T1000 (cell line): Measurements from ENCODE around the gene DNAL1.

ENCODE experiments used
- DNase-seq: peaks from one replicate; lab custom pipeline; 2025; ENCODE audit warnings: mixed read lengths; lab: John Stamatoyannopoulos, UW

DNAL1 gene

DNA sequence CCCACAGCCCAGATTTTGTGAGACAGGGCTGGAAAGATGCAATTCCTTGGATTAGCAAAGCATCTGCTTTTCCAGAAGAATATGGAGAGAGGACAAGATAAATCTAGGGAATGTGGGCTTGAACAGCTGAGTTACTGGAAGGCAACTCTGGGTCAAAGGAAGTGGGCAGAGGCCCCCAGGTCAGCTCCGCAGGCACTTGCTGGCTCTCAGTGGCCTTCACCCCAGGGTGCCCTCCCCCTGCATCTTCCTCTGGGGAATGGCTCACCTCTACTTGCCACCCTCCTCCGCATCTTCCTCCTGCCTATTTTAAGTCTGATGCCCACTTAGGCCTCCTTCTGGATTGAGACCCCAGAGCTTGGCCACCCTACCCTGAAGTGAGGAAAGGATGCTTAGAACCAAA is 79.9 kb downstream of the DNAL1 start:
- DNase-seq = no peak

- DNase-seq = no peak
Measured at GRCh38 chr14:73725116-73726024, 80.6 kb downstream of the DNAL1 start.

DNA sequence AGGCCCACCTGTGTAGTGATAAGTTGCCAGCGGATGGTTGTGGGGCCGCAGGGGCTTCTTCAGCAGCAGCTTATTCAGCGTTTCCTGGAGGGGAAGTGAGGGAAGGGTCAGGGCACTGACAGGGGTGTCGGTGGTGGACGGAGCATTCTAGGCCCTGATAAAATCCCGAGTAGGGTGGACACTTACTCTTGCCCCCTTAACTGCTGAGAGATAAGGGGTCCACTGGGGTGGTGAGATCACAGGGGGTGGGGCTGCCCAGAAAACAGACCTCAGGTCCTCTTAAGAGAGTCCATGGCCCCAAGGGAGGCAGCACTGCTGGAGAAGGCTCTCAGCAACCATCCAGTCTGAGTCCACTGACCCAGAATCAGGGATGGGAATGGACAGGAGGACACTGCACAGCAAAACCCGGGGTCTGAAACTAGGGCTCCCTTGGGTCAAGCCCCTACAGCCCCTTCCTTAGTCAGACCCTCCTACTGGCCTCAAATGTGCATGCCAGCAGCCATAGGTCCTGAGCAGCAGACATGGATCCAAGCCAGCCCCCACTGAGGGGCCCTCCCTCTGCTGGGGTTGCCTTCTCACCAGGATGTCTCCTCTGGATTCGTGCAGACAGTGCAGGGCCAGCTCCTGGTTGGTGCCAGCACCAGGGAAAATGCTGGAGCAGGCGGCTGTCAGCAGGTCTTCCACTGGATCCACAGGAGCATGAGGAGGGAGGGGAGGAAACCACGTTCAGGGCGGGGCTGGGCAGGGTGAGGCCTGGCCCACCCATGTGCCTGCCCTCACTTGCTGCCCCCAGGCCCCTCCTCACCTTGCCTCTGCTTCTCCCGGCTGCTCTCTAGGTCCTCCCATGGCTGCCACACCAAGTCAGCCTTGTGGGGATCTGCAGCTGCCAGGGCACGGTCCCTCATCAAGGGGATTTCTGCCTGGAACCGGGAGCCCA is 81.5 kb downstream of the DNAL1 start:
- DNase-seq = no peak

DNA sequence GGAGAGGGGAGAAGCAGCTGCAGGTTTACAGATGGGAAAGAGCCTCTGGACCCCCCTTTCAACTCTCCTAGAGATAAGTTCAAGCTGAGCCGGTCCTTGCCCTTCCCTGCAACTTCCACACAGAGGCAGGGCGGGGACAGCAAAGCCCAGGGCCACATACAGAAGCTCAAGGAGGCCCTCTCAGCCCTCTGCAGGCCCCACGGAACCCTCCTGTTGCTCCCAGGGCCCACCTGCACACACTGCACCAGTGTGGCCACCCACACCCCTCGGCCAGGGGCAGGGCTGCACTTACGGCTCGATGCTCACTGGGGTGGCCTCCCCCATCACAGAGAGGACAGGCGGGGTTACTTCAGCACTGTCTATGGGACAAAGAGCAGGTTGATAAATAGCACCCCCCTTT is 82.4 kb downstream of the DNAL1 start:
- no peak for DNase-seq

DNA sequence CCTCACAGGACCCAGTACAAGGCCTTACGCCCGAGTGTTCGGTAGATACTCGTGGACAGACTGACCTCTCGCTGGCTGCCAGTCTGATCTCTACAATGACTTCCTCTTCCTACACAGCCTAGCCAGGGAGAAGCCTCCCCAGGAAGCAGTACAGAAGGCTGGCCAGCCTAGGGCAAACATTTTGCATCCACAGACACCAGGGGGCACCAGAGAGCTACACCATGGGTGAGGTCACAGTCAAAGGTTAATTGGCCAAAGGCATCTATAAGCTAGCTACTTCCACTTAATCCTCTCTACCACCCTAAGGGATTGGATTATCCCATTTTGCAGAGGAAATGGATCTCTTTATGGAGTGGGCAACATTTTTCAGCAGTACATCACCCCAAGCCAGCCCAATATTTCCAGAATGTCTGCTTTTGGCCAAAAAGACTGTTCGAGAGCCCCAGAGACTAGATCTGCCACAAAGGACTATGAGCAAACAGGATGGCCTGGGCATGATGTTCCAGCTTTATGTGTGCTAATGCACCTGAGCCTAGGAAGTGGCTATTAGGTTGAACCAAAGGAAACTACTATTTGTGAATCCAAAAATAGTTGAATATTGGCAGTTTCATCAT is 84.0 kb downstream of the DNAL1 start:
- DNase-seq = peak; percentile 55

DNA sequence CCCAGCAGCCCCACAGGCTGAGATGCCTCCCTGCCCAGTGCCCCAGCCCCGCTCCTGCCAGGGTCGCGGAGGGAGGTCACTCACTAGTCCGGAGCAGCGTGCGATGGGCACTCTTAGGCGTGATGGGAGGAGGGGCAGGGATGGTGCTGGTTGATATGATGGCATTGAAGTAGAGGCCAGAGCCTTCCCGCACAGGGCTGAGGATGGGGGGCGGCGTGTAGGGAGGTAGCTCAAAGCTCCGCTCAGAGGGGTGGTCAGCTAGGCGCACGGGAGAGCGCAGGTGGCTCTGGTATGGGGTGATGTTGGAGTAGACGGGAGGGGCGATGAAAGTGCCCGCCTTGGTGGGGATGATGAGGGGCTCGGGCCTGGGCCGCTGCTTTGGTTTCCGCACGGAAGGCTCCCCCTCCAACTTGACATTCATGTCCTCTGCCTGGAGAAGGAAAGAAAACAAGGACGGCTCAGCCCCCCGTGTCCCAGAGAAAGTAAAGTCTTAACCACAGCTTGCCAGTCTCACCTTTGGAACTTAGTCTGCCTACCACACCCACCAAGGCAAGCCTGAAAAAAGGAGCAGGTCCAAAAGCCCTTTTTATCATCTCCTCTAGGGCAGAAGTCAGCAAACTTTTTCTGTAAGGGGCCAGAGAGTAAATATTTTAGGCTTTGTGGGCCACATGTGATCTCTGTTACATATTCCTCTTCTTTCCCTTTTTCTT is 84.9 kb downstream of the DNAL1 start:
- no peak for DNase-seq

GRCh38 chr14:73731111-73731510 is 86.3 kb downstream of the DNAL1 start:
- DNase-seq = no peak

DNA sequence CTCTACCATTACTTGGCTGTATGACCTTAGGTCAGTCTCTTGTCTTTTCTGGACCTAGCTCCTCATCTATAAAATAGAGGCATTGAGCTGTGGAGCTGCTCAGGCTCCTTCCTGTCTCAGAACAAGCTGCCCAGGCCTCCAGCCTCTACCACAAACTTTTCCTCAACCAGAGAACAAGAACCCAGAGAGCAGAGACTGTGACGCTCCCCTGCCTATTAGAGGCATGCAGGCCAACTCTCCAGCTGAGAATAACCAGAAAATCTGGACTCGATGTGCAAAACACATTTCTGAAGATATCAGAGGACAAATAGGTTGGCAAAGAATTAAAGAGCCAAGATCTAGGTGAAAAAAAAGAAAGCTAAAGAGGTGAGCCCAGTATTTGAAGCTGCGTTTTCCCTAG is 87.2 kb downstream of the DNAL1 start:
- DNase-seq = no peak

GRCh38 chr14:73736842-73737241 is 92.1 kb downstream of the DNAL1 start:
- DNase-seq = no peak

DNA sequence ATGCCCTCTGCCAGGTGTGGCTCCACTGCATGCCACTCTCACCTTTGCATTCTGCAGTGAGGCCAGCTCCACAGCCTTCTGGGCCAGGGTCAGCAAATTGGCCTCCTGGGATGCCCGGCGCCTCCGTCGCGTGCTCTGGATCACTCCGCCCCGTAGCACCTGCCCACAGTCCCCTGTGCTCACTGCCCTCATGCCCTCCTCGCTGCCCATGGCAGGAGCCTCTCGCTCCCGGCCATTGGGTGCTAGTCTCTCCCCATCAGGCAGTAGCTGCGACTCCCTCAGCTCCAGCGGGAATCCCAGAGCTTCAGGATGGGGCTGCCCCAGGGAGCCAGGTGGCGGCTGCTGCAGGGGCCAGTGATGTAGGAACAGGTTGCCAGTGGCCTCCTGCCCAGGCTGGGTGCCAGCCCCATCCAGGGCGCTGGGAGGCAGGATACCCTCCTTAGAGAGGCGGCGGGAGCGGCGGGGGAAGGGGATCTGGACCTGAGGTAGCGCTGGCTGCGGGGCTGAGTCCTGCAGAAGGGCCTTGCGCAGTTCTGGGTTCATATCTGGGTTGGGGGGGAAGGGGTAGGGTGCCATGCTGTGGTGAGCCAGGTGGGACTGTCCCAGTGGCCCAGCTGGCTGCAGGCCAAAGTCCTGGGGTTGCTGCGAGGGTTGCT is 93.9 kb downstream of the DNAL1 start:
- no peak for DNase-seq

GRCh38 chr14:73739174-73739898 is 94.5 kb downstream of the DNAL1 start:
- DNase-seq = no peak

DNA sequence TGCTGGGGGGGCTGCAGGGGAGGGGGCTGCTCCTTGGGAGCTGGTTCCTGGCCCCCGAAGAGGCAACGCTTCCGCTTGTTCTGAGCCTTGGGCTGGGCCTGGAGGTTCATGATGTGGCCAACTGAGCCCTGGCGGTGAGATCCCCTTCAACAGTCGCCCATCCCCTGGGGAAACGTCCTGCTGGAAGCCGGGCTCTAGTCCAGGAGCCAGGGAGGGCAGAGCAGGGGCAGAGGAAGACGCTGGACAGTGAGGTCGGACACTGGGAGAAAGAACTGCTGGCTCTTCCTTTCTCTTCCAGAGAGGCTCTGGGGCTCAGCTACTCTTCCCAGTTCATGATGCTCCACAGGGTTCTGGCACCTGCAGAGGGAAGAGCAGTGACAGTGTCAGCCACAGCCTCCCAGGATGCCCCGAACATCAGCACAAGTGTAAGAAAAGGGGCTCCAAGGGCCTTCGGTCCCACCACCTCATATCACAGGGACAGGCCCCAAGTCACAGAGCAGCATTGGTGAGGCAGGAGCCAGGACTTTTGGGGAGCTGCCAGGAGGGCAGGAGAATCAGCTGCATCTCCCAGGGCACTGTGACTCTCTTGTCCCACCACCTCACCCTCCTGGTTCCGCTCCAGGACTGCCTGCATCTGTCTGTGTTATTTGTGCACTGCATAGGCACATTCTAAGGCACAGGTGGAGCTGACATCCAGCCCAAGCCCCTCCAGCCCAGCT is 95.3 kb downstream of the DNAL1 start:
- DNase-seq = no peak

GRCh38 chr14:73740618-73741326 is 96.0 kb downstream of the DNAL1 start:
- DNase-seq = no peak

DNA sequence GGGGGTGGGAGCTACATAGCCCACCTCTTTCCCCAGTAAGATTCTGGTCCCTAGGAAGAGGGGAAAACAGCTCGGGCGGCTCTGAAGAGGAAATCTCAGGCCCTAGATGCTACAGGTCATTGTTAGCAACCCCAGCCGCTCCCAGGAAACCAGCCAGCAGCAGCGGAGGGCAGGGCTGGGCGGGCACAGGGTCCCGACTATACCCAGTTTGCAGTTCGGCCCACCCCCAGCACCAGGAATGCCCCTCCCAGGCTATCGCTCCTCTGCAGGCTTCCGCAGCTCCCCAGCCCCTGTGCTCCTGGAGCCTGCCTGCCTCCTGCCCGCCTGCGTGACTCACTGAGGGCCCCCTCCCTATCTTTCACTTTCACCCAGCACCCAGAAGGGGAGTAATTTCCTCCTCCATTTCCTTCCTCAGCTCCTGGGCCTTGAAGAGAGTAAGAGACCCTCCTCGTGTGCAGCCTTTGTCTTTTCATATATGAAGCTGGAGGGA is 96.6 kb downstream of the DNAL1 start:
- DNase-seq = peak; percentile 50

DNA sequence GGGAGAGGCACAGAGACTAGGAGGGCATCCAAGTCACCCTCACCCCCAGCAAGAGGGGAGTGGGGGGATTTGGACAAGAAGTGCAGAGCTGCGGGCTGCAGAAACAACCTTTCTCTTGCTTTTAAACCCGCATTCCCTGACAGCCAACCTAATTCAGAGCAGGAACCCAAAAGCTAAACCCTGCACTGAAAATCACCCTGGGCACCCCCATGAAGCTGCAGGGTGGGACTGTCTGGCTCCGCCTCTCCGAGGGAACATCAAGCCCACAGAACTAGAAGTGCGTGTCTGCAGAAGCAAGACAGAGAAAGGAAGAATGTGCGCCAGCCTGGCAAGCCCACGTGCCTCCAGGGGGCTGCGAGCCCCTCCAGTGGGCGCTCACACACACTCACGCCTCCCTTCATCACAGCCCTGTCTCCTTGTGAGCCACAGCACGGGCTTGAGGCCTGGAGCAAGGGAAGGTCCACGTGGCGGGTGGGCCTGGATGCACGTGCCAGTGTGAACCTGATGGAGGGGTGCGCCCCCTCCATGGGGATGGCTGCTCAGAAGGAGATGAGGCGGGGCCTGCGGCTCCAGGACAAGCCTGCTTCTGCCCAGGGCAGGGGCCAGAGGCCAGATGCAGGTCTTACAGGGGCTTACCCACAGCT is 97.2 kb downstream of the DNAL1 start:
- DNase-seq = no peak

- no peak for DNase-seq
Measured at GRCh38 chr14:73742520-73743238, 97.9 kb downstream of the DNAL1 start.

DNA sequence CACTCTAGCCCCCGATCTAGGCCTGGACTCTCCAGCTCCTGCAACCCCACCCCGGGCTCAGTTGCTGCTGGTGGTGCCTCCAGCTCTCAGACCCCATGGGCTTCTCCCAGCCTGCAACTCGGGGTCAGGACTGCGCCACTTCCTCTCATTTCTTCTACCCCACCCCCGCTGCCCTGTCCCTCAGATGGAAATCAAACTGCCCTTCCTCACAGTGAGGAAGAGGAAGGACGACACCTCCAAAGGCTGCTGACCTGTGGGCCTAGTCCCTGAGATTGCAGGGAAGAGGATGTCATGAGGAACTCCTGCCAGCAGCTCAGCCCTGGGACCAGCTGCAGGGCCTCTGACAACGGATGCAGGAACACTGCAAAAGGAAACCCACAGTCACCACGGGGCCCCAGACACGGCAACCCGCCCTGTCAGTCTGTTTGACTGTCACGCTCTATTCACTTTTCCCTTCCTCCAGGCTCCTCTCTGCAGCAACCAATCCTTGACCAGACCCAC is 98.7 kb downstream of the DNAL1 start:
- no peak for DNase-seq
